WTC11 (cell line): Measurements from ENCODE around the gene EFCC1. TPM values are rescaled to one million over a fixed set of nuclear protein-coding genes. Genes with fewer than 3 reads are reported as not detected.

ENCODE experiments used
- ATAC-seq: fragments of 200-7000 bp; cut with Tn5 transposase; 2 replicates; pipeline ENCODE4 v1.10.0; 2021; ENCODE audit warnings: mild to moderate bottlenecking, moderate library complexity
- CTCF ChIA-PET: fragments of 300-600 bp; sonication (Branson Sonifier 250); formaldehyde crosslinking; loops from one replicate; lab custom pipeline; 2021; ENCODE audit warnings: antibody characterized with exemption; lab: Charles Lee
- POLR2A ChIA-PET: fragments of 350-600 bp; sonication (Branson Sonifier 250); formaldehyde crosslinking; loops from one replicate; lab custom pipeline; 2021; ENCODE audit warnings: antibody characterized with exemption; lab: Charles Lee
- DNase-seq: peaks from one replicate; pipeline ENCODE4 v3.0.0; 2021; ENCODE audit warnings: low spot score
- H3K27ac Mint-ChIP-seq: 2 replicates; pipeline ENCODE4 v1.8.0; 2021; ENCODE audit warnings: mixed read lengths
- H3K27me3 Mint-ChIP-seq: 2 replicates; pipeline ENCODE4 v1.8.0; 2021; ENCODE audit warnings: low read depth, mild to moderate bottlenecking, moderate library complexity, mixed read lengths
- H3K36me3 Mint-ChIP-seq: 2 replicates; pipeline ENCODE4 v1.8.0; 2021; ENCODE audit warnings: mixed read lengths
- H3K4me1 Mint-ChIP-seq: 2 replicates; pipeline ENCODE4 v1.8.0; 2022; ENCODE audit warnings: mixed read lengths
- H3K4me3 Mint-ChIP-seq: 2 replicates; pipeline ENCODE4 v1.8.0; 2021; ENCODE audit warnings: mild to moderate bottlenecking, moderate library complexity, mixed read lengths
- H3K9me3 Mint-ChIP-seq: 2 replicates; pipeline ENCODE4 v1.8.0; 2021; ENCODE audit warnings: mixed read lengths
- ATF1 ChIP-seq: sonication (generic); formaldehyde crosslinking; IDR thresholded peaks from 2 replicates; pipeline ENCODE4 v1.8.1; 2023; ENCODE audit warnings: mild to moderate bottlenecking, moderate library complexity, missing genetic modification reagents
- FOXP1 ChIP-seq: sonication (generic); formaldehyde crosslinking; IDR thresholded peaks from 2 replicates; pipeline ENCODE4 v1.8.0; 2022; ENCODE audit warnings: missing genetic modification reagents, mild to moderate bottlenecking, moderate library complexity, borderline replicate concordance
- JAZF1 ChIP-seq: fragments of 250-450 bp; sonication (Bioruptor Pico); IDR thresholded peaks from 2 replicates; pipeline ENCODE4 v1.9.0; 2021; ENCODE audit warnings: moderate library complexity, mild to moderate bottlenecking, inconsistent platforms
- JUN ChIP-seq: sonication (generic); formaldehyde crosslinking; IDR thresholded peaks from 2 replicates; pipeline ENCODE4 v1.8.0; 2023; ENCODE audit warnings: mild to moderate bottlenecking, missing genetic modification reagents
- SP1 ChIP-seq: sonication (generic); formaldehyde crosslinking; conservative IDR thresholded peaks from 2 replicates; pipeline ENCODE4 v1.8.1; 2022; ENCODE audit warnings: missing genetic modification reagents
- total RNA-seq: library from RNA; stranded (reverse); gene quantifications from 3 replicates; pipeline ENCODE4 v1.2.3, GENCODE V29; 2021
- TF ChIP-seq, protein P1 (sequence below): sonication (generic); formaldehyde crosslinking; IDR thresholded peaks from 2 replicates; pipeline ENCODE4 v1.8.0; 2022; ENCODE audit warnings: mild to moderate bottlenecking, missing genetic modification reagents
- TF ChIP-seq, protein P2 (sequence below): sonication (generic); formaldehyde crosslinking; IDR thresholded peaks from 2 replicates; pipeline ENCODE4 v1.8.0; 2022; ENCODE audit warnings: mild to moderate bottlenecking, missing genetic modification reagents
- TF ChIP-seq, protein P3 (sequence below): sonication (generic); formaldehyde crosslinking; IDR thresholded peaks from 2 replicates; pipeline ENCODE4 v1.8.0; 2023; ENCODE audit warnings: mild to moderate bottlenecking, missing genetic modification reagents
- TF ChIP-seq, protein P4 (sequence below): fragments of 250-450 bp; sonication (Bioruptor Pico); IDR thresholded peaks from 2 replicates; pipeline ENCODE4 v1.9.0; 2021; ENCODE audit warnings: moderate library complexity, mild to moderate bottlenecking, inconsistent platforms, borderline replicate concordance
- TF ChIP-seq, protein P5 (sequence below): sonication (generic); formaldehyde crosslinking; IDR thresholded peaks from 2 replicates; pipeline ENCODE4 v1.8.1; 2023; ENCODE audit warnings: mild to moderate bottlenecking, moderate library complexity, missing genetic modification reagents
- TF ChIP-seq, protein P6 (sequence below): sonication (generic); formaldehyde crosslinking; IDR thresholded peaks from 2 replicates; pipeline ENCODE4 v1.8.0; 2022; ENCODE audit warnings: missing genetic modification reagents

Gene EFCC1
- total RNA-seq, 1 experiment from 2014 or later, result 0.31 TPM

DNA sequence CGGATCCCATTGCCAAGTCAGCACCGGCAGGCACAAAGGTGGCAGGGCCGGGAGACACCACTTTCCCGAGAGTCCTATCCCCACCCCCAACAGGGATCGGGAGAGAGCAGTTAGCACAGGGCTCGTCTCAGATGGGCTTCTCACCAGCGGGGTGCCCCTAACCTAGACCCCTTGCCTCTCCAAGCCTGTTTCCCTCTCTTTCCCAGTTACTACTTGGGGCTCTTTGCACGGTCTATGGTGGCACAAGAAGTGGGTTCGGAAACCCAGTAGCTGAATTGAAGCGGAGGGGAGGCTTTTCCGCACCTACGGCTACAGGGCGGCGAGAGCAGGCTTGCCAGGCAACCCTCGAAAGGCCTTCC lies 383 bp upstream of the EFCC1 start:
- Mint-ChIP-seq H3K4me3 (peak overlapping the region; percentile 75), H3K9me3 (peaks cover 6% of the 10 kb centered on the region), H3K4me1 (peaks cover 26% of the 10 kb centered on the region), H3K27ac (no peak overlapping the region), H3K36me3 (no peaks in the 10 kb centered on the region), H3K27me3 (peaks cover 98% of the 10 kb centered on the region)
- TF ChIP-seq JAZF1 (CRISPR knock-in tag) (no peak), ATF1 (CRISPR knock-in tag) (no peak), JUN (no peak)
- TF ChIP-seq, protein P1, sequence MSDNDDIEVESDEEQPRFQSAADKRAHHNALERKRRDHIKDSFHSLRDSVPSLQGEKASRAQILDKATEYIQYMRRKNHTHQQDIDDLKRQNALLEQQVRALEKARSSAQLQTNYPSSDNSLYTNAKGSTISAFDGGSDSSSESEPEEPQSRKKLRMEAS (CRISPR knock-in tag), result no peak
- TF ChIP-seq, protein P2, sequence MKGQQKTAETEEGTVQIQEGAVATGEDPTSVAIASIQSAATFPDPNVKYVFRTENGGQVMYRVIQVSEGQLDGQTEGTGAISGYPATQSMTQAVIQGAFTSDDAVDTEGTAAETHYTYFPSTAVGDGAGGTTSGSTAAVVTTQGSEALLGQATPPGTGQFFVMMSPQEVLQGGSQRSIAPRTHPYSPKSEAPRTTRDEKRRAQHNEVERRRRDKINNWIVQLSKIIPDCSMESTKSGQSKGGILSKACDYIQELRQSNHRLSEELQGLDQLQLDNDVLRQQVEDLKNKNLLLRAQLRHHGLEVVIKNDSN (CRISPR knock-in tag), result no peak
- TF ChIP-seq, protein P3, sequence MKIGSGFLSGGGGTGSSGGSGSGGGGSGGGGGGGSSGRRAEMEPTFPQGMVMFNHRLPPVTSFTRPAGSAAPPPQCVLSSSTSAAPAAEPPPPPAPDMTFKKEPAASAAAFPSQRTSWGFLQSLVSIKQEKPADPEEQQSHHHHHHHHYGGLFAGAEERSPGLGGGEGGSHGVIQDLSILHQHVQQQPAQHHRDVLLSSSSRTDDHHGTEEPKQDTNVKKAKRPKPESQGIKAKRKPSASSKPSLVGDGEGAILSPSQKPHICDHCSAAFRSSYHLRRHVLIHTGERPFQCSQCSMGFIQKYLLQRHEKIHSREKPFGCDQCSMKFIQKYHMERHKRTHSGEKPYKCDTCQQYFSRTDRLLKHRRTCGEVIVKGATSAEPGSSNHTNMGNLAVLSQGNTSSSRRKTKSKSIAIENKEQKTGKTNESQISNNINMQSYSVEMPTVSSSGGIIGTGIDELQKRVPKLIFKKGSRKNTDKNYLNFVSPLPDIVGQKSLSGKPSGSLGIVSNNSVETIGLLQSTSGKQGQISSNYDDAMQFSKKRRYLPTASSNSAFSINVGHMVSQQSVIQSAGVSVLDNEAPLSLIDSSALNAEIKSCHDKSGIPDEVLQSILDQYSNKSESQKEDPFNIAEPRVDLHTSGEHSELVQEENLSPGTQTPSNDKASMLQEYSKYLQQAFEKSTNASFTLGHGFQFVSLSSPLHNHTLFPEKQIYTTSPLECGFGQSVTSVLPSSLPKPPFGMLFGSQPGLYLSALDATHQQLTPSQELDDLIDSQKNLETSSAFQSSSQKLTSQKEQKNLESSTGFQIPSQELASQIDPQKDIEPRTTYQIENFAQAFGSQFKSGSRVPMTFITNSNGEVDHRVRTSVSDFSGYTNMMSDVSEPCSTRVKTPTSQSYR, result 0 out of 2 replicates have a peak, but pooled peaks have one; percentile 15
- TF ChIP-seq, protein P4, sequence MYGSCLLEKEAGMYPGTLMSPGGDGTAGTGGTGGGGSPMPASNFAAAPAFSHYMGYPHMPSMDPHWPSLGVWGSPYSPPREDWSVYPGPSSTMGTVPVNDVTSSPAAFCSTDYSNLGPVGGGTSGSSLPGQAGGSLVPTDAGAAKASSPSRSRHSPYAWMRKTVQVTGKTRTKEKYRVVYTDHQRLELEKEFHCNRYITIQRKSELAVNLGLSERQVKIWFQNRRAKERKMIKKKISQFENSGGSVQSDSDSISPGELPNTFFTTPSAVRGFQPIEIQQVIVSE (CRISPR knock-in tag), result no peak
- ChIA-PET CTCF (interaction anchor here (1.2 to 1.3 kb wide), 2 partner anchors 31 to 53 kb away, joined by 3 to 6 read pairs; no protein-coding TSS in a partner anchor), POLR2A (no interaction called here)
- peak; percentile 24 for DNase-seq
- peak; percentile 12 for ATAC-seq

DNA sequence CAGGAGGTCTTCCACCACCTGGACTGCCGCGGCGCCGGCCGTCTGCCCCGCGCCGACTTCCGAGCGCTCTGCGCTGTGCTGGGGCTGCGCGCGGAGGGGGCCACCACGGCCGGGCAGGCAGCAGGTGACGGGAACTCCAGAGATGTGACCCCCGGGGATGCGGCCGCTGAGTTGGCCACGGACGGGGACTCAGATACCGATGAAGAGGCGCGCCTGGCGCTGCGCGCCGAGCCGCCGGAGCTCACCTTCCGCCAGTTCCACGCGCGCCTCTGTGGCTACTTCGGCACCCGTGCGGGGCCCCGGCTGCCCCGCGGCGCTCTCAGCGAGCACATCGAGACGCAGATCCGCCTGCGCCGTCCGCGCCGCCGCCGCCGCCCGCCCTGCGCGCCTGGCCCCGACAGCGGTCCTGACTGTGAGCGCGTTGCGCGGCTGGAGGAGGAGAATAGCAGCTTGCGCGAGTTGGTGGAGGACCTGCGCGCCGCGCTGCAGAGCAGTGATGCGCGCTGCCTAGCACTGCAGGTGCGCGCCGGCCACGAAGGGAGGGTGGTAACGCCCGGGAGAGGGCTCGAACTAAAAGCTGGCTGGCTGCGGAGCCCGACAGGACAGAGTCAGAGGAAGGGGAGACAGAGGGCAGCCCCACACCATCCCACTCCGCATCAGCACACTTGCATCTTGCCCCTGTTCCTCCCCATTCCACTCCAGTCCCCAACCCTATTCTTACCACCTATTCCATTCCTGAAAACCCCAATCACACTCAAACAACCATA lies 885 bp downstream of the EFCC1 start:
- ChIA-PET POLR2A (interaction anchor here (0.6 kb wide), 1 partner anchor 76 kb away, joined by 9 read pairs; no protein-coding TSS in a partner anchor), CTCF (interaction anchor here (1.2 kb wide), 1 partner anchor 52 kb away, joined by 5 read pairs; no protein-coding TSS in a partner anchor)
- no peaks in the 10 kb centered on the region for H3K36me3 Mint-ChIP-seq
- TF ChIP-seq FOXP1 (CRISPR knock-in tag), result 0 out of 2 replicates have a peak, but pooled peaks have one; percentile 14
- TF ChIP-seq, protein P5, sequence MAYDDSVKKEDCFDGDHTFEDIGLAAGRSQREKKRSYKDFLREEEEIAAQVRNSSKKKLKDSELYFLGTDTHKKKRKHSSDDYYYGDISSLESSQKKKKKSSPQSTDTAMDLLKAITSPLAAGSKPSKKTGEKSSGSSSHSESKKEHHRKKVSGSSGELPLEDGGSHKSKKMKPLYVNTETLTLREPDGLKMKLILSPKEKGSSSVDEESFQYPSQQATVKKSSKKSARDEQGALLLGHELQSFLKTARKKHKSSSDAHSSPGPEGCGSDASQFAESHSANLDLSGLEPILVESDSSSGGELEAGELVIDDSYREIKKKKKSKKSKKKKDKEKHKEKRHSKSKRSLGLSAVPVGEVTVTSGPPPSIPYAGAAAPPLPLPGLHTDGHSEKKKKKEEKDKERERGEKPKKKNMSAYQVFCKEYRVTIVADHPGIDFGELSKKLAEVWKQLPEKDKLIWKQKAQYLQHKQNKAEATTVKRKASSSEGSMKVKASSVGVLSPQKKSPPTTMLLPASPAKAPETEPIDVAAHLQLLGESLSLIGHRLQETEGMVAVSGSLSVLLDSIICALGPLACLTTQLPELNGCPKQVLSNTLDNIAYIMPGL (CRISPR knock-in tag), result peak; percentile 41; the same call in 1 of the 2 replicates
- TF ChIP-seq ATF1 (CRISPR knock-in tag), result no peak
- TF ChIP-seq SP1 (CRISPR knock-in tag), result 0 out of 2 replicates have a peak, but pooled peaks have one; percentile 0
- TF ChIP-seq, protein P6, sequence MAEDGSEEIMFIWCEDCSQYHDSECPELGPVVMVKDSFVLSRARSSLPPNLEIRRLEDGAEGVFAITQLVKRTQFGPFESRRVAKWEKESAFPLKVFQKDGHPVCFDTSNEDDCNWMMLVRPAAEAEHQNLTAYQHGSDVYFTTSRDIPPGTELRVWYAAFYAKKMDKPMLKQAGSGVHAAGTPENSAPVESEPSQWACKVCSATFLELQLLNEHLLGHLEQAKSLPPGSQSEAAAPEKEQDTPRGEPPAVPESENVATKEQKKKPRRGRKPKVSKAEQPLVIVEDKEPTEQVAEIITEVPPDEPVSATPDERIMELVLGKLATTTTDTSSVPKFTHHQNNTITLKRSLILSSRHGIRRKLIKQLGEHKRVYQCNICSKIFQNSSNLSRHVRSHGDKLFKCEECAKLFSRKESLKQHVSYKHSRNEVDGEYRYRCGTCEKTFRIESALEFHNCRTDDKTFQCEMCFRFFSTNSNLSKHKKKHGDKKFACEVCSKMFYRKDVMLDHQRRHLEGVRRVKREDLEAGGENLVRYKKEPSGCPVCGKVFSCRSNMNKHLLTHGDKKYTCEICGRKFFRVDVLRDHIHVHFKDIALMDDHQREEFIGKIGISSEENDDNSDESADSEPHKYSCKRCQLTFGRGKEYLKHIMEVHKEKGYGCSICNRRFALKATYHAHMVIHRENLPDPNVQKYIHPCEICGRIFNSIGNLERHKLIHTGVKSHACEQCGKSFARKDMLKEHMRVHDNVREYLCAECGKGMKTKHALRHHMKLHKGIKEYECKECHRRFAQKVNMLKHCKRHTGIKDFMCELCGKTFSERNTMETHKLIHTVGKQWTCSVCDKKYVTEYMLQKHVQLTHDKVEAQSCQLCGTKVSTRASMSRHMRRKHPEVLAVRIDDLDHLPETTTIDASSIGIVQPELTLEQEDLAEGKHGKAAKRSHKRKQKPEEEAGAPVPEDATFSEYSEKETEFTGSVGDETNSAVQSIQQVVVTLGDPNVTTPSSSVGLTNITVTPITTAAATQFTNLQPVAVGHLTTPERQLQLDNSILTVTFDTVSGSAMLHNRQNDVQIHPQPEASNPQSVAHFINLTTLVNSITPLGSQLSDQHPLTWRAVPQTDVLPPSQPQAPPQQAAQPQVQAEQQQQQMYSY (CRISPR knock-in tag), result peak; percentile 51
- H3K4me3 Mint-ChIP-seq, result peak overlapping the region; percentile 57
- H3K27me3 Mint-ChIP-seq, result peaks cover 98% of the 10 kb centered on the region
- peaks cover 6% of the 10 kb centered on the region for H3K9me3 Mint-ChIP-seq
- ATAC-seq (peak; percentile 41), DNase-seq (peak; percentile 60)
- peaks cover 26% of the 10 kb centered on the region for H3K4me1 Mint-ChIP-seq
- no peak overlapping the region for H3K27ac Mint-ChIP-seq
